Measurements from ENCODE around the gene RABGEF1.
A peak's percentile ranks its signal among the peaks of the same experiment; 100 is the strongest.
"Not testable (repeated sequence)": the region's sequence is repeated elsewhere in the genome, so short reads cannot be mapped to it uniquely, and the experiment has no call there.

The RABGEF1 gene

GRCh38 chr7:66735850-66736249 is 4.7 kb upstream of the RABGEF1 start:
- no peak for DNase-seq

- DNase-seq = no peak
Measured at GRCh38 chr7:66736892-66737291, 3.6 kb upstream of the RABGEF1 start.

- DNase-seq = no peak
Measured at GRCh38 chr7:66737667-66738066, 2.9 kb upstream of the RABGEF1 start.

- no peak for DNase-seq
Measured at GRCh38 chr7:66739477-66739876, 1.1 kb upstream of the RABGEF1 start.

GRCh38 chr7:66739953-66740301 is 606 bp upstream of the RABGEF1 start:
- DNase-seq = no peak

GRCh38 chr7:66740980-66741709 is 612 bp downstream of the RABGEF1 start:
- DNase-seq = peak; percentile 78

GRCh38 chr7:66741710-66742049 is 1.1 kb downstream of the RABGEF1 start:
- DNase-seq = no peak

- DNase-seq = not testable (repeated sequence)
Measured at GRCh38 chr7:66742298-66742697, 1.8 kb downstream of the RABGEF1 start.

GRCh38 chr7:66743920-66744319 is 3.4 kb downstream of the RABGEF1 start:
- DNase-seq = no peak

- DNase-seq = no peak
Measured at GRCh38 chr7:66747385-66747784, 6.9 kb downstream of the RABGEF1 start.

- no peak for DNase-seq
Measured at GRCh38 chr7:66747881-66748511, 7.5 kb downstream of the RABGEF1 start.

GRCh38 chr7:66748791-66749190 is 8.3 kb downstream of the RABGEF1 start:
- no peak for DNase-seq

- no peak for DNase-seq
Measured at GRCh38 chr7:66751945-66752344, 11.4 kb downstream of the RABGEF1 start.

GRCh38 chr7:66754541-66754940 is 14.0 kb downstream of the RABGEF1 start:
- no peak for DNase-seq

- DNase-seq = not testable (repeated sequence)
Measured at GRCh38 chr7:66755059-66755458, 14.5 kb downstream of the RABGEF1 start.

- not testable (repeated sequence) for DNase-seq
Measured at GRCh38 chr7:66756227-66756626, 15.7 kb downstream of the RABGEF1 start.

GRCh38 chr7:66756889-66757288 is 16.4 kb downstream of the RABGEF1 start:
- no peak for DNase-seq

- no peak for DNase-seq
Measured at GRCh38 chr7:66757939-66758338, 17.4 kb downstream of the RABGEF1 start.

GRCh38 chr7:66758950-66759628 is 18.6 kb downstream of the RABGEF1 start:
- no peak for DNase-seq

GRCh38 chr7:66763183-66763582 is 22.6 kb downstream of the RABGEF1 start:
- not testable (repeated sequence) for DNase-seq

- not testable (repeated sequence) for DNase-seq
Measured at GRCh38 chr7:66763633-66764355, 23.3 kb downstream of the RABGEF1 start.

GRCh38 chr7:66764905-66765304 is 24.4 kb downstream of the RABGEF1 start:
- not testable (repeated sequence) for DNase-seq

GRCh38 chr7:66765322-66766025 is 24.9 kb downstream of the RABGEF1 start:
- not testable (repeated sequence) for DNase-seq
